ENCODE data around the gene RIOK1. TPM values are rescaled to one million over a fixed set of nuclear protein-coding genes. Genes with fewer than 3 reads are reported as not detected.

RIOK1 gene
- total and polyA plus RNA-seq, 2 of the 8 experiments (the other 6 are each of a cell fraction or from before 2014, with no cell fraction given), result 11.8 to 26.9 TPM

DNA sequence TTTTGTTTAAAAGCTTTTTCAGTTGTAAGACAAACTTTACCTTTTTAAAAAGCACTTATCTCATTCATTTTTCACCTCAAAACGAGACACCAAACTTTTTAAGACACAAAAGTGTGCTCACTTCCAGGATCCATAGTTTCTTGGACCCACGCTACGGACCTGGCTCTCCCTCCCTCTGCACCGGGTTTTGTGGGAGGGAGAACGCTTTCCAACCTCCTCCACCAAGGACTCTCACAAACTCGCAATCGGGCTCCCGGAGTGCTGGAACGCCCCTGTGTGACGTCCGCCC, 502 bp upstream of the RIOK1 start:
- Histone ChIP-seq H2BK12ac (ENCODE audit: low read depth, low read length) (0 out of 2 replicates have a peak overlapping the region, but pooled peaks have one; percentile 62), H3K79me1 (ENCODE audit: low read depth, low read length) (no peaks in the 10 kb centered on the region), H2BK5ac (ENCODE audit: low read depth, low read length) (peak overlapping the region; percentile 86), H3K27me3 (replicated peaks in 1 of 4; ENCODE audit: control insufficient read depth in 3 of 4, extremely low read depth in 1 of 4, insufficient read depth in 3 of 4, low read length in 3 of 4) (no peaks in the 10 kb centered on the region), H2BK15ac (ENCODE audit: low read length) (no peak overlapping the region), H3K14ac (ENCODE audit: insufficient read length) (peak overlapping the region; percentile 84), H3K23ac (ENCODE audit: insufficient read length) (no peak overlapping the region), H3K18ac (ENCODE audit: extremely low read depth, low read length) (0 out of 2 replicates have a peak overlapping the region, but pooled peaks have one; percentile 9), H4K8ac (ENCODE audit: extremely low read depth, insufficient read depth, low read length) (peak overlapping the region; percentile 94), H3K9ac (replicated peaks in 1 of 4; ENCODE audit: extremely low read depth in 1 of 4, low read depth in 3 of 4, low read length in 3 of 4) (peak overlapping the region; percentile 71 to 77 (median 72)), H3K79me2 (ENCODE audit: control insufficient read depth in 1 of 2, insufficient read depth in 2 of 2, low read length in 2 of 2) (peaks cover 15 to 34% of the 10 kb centered on the region in 2 experiments), H2BK120ac (replicated peaks; ENCODE audit: low read depth, low read length) (no peak overlapping the region), H4K5ac (ENCODE audit: insufficient read length, low read depth, low read length) (peak overlapping the region; percentile 46), H3K4ac (replicated peaks; ENCODE audit: insufficient read length, low read depth, low read length) (no peak overlapping the region), H3K56ac (replicated peaks; ENCODE audit: insufficient read length, low read depth, low read length) (peak overlapping the region; percentile 93), H2AFZ (ENCODE audit: low read length) (peak overlapping the region; percentile 84), H4K20me1 (replicated peaks in 1 of 2; ENCODE audit: control insufficient read depth in 1 of 2, insufficient read depth in 2 of 2, low read length in 2 of 2) (peaks cover 1 to 2% of the 10 kb centered on the region in 2 experiments), H3K9me3 (ENCODE audit: insufficient read depth in 2 of 2, low read depth in 1 of 2, low read length in 1 of 2) (no peaks in the 10 kb centered on the region), H2AK5ac (ENCODE audit: low read depth, low read length) (no peak overlapping the region), H3K23me2 (ENCODE audit: low read depth, low read length) (peaks cover 12% of the 10 kb centered on the region), H3K36me3 (ENCODE audit: control insufficient read depth in 2 of 4, insufficient read depth in 4 of 4, low read length in 3 of 4) (peaks cover 0 to 13% (median 2%) of the 10 kb centered on the region in 4 experiments; a peak in 4 of 8 replicates), H4K91ac (replicated peaks; ENCODE audit: insufficient read length, low read length) (peak overlapping the region; percentile 94), H3K27ac (ENCODE audit: low read depth, low read length) (peak overlapping the region; percentile 67), H2BK20ac (ENCODE audit: low read length) (no peak overlapping the region), H3K4me2 (ENCODE audit: insufficient read depth in 1 of 2, low read depth in 2 of 2, low read length in 2 of 2) (peak overlapping the region; percentile 94), H3K4me3 (ENCODE audit: extremely low read depth in 1 of 4, insufficient read depth in 2 of 4, low read depth in 3 of 4, low read length in 4 of 4) (peak overlapping the region; percentile 66 to 85 (median 79)), H3K4me1 (replicated peaks in 1 of 4; ENCODE audit: control insufficient read depth in 3 of 4, insufficient read depth in 4 of 4, low read length in 3 of 4) (peaks cover 0 to 3% (median 0%) of the 10 kb centered on the region in 4 experiments; a peak in 2 of 7 replicates)
- FAIRE-seq (no peak), DNase-seq (ENCODE audit: low read depth in 1 of 2, low spot score in 2 of 2) (no peak)
- ChIA-PET CTCF (ENCODE audit: partially characterized antibody) (interaction anchor here (0.6 to 2.4 kb wide), 11 partner anchors 18 to 714 kb away, joined by 3 to 8 read pairs (median 4); no protein-coding TSS in a partner anchor), POLR2A (ENCODE audit: partially characterized antibody) (interaction anchor here (0.6 to 1.4 kb wide), 7 partner anchors 11 to 201 kb away, joined by 3 to 6 read pairs (median 3); partner anchors contain the start of genes DSP and SNRNP48)
- WGBS, 2 experiments (ENCODE audit: extremely low coverage in 1 of 2, insufficient coverage in 1 of 2, insufficient read length in 1 of 2, insufficient replicate concordance in 2 of 2, low coverage in 1 of 2, low lambda C conversion rate in 2 of 2, missing lambda C conversion rate in 1 of 2), result 2% methylated on average over 6 of the region's 11 CpGs; no CpG with 5 or more reads in 1 of the 2 experiments
- TF ChIP-seq CBX8 (IDR thresholded peaks at IDR 0.05; ENCODE audit: borderline replicate concordance, low read depth, low read length) (no peak), CREB1 (IDR thresholded peaks at IDR 0.05) (peak; percentile 74)
- TF ChIP-seq, protein P1, sequence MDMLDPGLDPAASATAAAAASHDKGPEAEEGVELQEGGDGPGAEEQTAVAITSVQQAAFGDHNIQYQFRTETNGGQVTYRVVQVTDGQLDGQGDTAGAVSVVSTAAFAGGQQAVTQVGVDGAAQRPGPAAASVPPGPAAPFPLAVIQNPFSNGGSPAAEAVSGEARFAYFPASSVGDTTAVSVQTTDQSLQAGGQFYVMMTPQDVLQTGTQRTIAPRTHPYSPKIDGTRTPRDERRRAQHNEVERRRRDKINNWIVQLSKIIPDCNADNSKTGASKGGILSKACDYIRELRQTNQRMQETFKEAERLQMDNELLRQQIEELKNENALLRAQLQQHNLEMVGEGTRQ (IDR thresholded peaks at IDR 0.05; ENCODE audit: low read length), result no peak

Measured in H1 (cell line).